Testis (tissue), 3 donors: ENCODE data around the gene ALOX12B. TPM values are rescaled to one million over a fixed set of nuclear protein-coding genes. Genes with fewer than 3 reads are reported as not detected.

Experiments
- DNase-seq: peaks from one replicate; pipeline ENCODE4 v3.0.0-alpha.2; 2019
- H3K27ac ChIP-seq, 2 donors: fragments of 200-600 bp; sonication (generic); one replicate each; pipeline ENCODE4 v1.5.1; 2019
- H3K27me3 ChIP-seq: fragments of 200-600 bp; sonication (generic); one replicate; pipeline ENCODE4 v1.5.1; 2019
- H3K36me3 ChIP-seq: fragments of 200-600 bp; sonication (generic); one replicate; pipeline ENCODE4 v1.5.1; 2017; ENCODE audit warnings: low read depth; ENCODE audit errors: missing control alignments
- H3K4me1 ChIP-seq: fragments of 200-600 bp; sonication (generic); one replicate; pipeline ENCODE4 v1.5.1; 2019
- H3K4me3 ChIP-seq, 2 donors: fragments of 200-600 bp; sonication (generic); one replicate each; pipeline ENCODE4 v1.5.1; 2017 to 2019
- H3K9me3 ChIP-seq: fragments of 200-600 bp; sonication (generic); one replicate; pipeline ENCODE4 v1.5.1; 2017
- CTCF ChIP-seq, 3 experiments: fragments of 450-650 bp in 2 of 3; fragments of 200-600 bp in 1 of 3; sonication (generic) in 1 of 3; IDR thresholded peaks; one replicate each; pipeline ENCODE4 v1.5.1; 2016 to 2019; ENCODE audit warnings: antibody characterized with exemption in 3 of 3, mild to moderate bottlenecking in 2 of 3, moderate library complexity in 1 of 3
- POLR2A ChIP-seq: fragments of 450-650 bp; IDR thresholded peaks from one replicate; pipeline ENCODE4 v1.6.1; 2017; ENCODE audit warnings: antibody characterized with exemption, mild to moderate bottlenecking, moderate library complexity
- WGBS, 2 donors: methylation state at CpG; one replicate each; pipeline ENCODE4 v1.1.5; 2018; 5-methylcytosine and 5-hydroxymethylcytosine counted together
- intact Hi-C: fragments of 100-400 bp; cut with DNase I; formaldehyde crosslinking; loops from one replicate; pipeline ENCODE4 v1.15.1; 2023; ENCODE audit warnings: low total_unique reads
- polyA plus RNA-seq: library from polyadenylated mRNA; stranded (reverse); fragments of 350-450 nt; fragmentation: Illumina TruSeq; extraction: RNeasy Lipid Tissue Mini Kit (QIAGEN cat#74804); gene quantifications from one replicate; pipeline ENCODE4 v1.2.3, GENCODE V29; 2014; ENCODE audit warnings: low read depth, low replicate concordance; ENCODE audit not compliant: insufficient read depth
- total RNA-seq, 2 donors: library from RNA; depleted of rRNA; stranded (reverse); fragments of >200 nt; gene quantifications; one replicate each; pipeline ENCODE4 v1.2.3, GENCODE V29; 2016

ALOX12B gene
- total and polyA plus RNA-seq, 3 donors from 2014 or later, result 0.87 to 1.1 (median 0.99) TPM

- H3K27me3 ChIP-seq, result no peaks in the 10 kb centered on the region
- intact Hi-C loops, result no loop called here
Measured at GRCh38 chr17:8075574-8076342, 11.8 kb downstream of the ALOX12B start.

GRCh38 chr17:8075081-8075480, 12.4 kb downstream of the ALOX12B start:
- H3K9me3 ChIP-seq, result no peaks in the 10 kb centered on the region
- H3K27ac ChIP-seq, result no peak overlapping the region
- TF ChIP-seq POLR2A (no peak), CTCF (IDR thresholded peaks at IDR 0.05) (no peak)
- intact Hi-C loops, result no loop called here
- H3K27me3 ChIP-seq, result no peaks in the 10 kb centered on the region
- 88 to 92% methylated on average over 3 of the region's 3 CpGs for WGBS, 2 donors
- peaks cover 19% of the 10 kb centered on the region for H3K4me1 ChIP-seq
- no peak overlapping the region for H3K4me3 ChIP-seq
- no peaks in the 10 kb centered on the region for H3K36me3 ChIP-seq
- DNase-seq, result no peak

More at GRCh38 chr17:8075574-8076342, 11.8 kb downstream of the ALOX12B start:
- H3K36me3 ChIP-seq, result no peaks in the 10 kb centered on the region
- no peak for DNase-seq
- H3K4me3 ChIP-seq, result no peak overlapping the region
- peaks cover 21% of the 10 kb centered on the region for H3K4me1 ChIP-seq
- no peak overlapping the region for H3K27ac ChIP-seq
- H3K9me3 ChIP-seq, result no peaks in the 10 kb centered on the region
- no peak for TF ChIP-seq POLR2A
- TF ChIP-seq CTCF (IDR thresholded peaks at IDR 0.05), result no peak
- 88% methylated on average over 6 to 14 of the region's 14 CpGs for WGBS, 2 donors

- H3K27me3 ChIP-seq, result no peaks in the 10 kb centered on the region
- 36 to 43% methylated on average over 7 of the region's 7 CpGs for WGBS, 2 donors
- no peak for DNase-seq
- H3K9me3 ChIP-seq, result no peaks in the 10 kb centered on the region
- H3K4me1 ChIP-seq, result peaks cover 17% of the 10 kb centered on the region
- H3K36me3 ChIP-seq, result no peaks in the 10 kb centered on the region
- H3K27ac ChIP-seq, result no peak overlapping the region
- intact Hi-C loops, result no loop called here
- TF ChIP-seq POLR2A (no peak), CTCF (IDR thresholded peaks at IDR 0.05) (no peak)
- H3K4me3 ChIP-seq, result no peak overlapping the region
Measured at GRCh38 chr17:8074554-8074953, 13.0 kb downstream of the ALOX12B start.

GRCh38 chr17:8073627-8074484, 13.7 kb downstream of the ALOX12B start:
- Histone ChIP-seq H3K4me1 (peaks cover 11% of the 10 kb centered on the region), H3K4me3 (no peak overlapping the region), H3K27me3 (no peaks in the 10 kb centered on the region), H3K36me3 (no peaks in the 10 kb centered on the region), H3K9me3 (no peaks in the 10 kb centered on the region), H3K27ac (no peak overlapping the region)
- 4 to 6% methylated on average over 13 to 28 of the region's 28 CpGs for WGBS, 2 donors
- intact Hi-C loops, result no loop called here
- DNase-seq, result peak; percentile 63
- TF ChIP-seq CTCF (IDR thresholded peaks at IDR 0.05) (peak in 2 of 3 experiments; percentile 66 to 80), POLR2A (no peak)
